Measurements from ENCODE around the gene PACS1.
"Not testable (repeated sequence)": the region's sequence is repeated elsewhere in the genome, so short reads cannot be mapped to it uniquely, and the experiment has no call there.

PACS1 gene

GRCh38 chr11:66264383-66264782, 194.3 kb downstream of the PACS1 start:
- no peak for DNase-seq

DNA sequence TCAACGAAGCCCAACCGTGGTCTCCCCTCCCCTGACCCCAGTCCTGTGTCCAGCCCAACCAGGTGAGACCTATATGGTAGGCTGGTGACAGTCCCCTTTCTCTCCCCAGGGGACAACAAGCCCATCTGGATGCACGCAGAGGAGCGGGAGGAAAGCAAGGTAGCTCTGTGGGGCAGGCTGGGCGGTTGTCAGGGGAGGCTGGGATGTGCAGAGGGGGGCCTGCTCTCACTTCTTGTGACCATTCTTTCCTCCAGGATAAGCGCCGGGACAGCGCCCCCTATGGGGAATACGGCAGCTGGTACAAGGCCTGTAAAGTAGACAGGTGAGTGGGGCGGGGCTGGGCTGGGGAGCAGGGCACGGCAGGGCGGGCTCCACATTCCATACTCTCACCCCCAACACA, 194.8 kb downstream of the PACS1 start:
- DNase-seq: no peak

DNA sequence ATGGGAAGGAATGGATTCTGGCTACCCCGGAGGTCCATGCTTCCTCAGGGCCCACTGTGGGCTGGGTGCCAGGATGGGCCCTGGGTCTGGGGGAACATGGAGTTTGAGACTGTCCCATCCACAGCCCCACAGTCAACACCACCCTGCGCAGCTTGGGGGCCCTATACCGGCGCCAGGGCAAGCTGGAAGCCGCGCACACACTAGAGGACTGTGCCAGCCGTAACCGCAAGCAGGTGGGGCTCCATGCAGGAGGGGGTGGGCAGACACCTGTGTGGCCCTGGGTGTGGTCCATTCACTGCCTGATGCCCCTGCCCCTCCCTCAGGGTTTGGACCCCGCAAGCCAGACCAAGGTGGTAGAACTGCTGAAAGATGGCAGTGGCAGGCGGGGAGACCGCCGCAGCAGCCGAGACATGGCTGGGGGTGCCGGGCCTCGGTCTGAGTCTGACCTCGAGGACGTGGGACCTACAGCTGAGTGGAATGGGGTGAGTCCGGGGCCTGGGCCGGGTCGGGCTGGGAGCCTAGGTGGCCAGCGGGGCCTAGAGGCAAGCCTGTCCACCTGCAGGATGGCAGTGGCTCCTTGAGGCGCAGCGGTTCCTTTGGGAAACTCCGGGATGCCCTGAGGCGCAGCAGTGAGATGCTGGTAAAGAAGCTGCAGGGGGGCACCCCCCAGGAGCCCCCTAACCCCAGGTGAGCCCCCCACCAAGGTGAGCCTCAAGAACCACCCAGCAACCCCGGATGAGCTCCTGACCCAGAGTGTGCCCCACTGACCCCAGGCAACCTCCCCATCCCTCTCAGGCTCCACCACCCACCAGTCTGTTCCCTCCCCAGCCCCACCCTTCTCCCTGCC, 195.7 kb downstream of the PACS1 start:
- no peak for DNase-seq

GRCh38 chr11:66266378-66267038, 196.4 kb downstream of the PACS1 start:
- DNase-seq: no peak

DNA sequence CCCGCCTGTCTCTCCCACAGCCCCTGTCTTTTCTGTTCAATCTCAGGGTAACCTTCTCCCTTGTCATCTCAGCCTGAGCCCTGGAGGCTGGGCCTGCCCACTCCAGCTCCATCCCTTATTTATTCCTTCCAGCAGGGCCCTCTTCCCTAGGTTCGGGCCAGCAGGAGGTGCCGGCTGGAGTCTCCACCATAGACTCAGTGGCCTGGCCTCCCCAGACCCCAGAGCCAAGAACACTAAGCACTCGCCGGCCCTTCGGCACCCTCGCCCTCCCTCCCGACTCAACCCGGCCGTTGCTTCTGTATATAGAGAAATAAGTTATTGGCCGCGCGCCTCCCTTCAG, 196.9 kb downstream of the PACS1 start:
- no peak for DNase-seq

GRCh38 chr11:66267379-66268243, 197.5 kb downstream of the PACS1 start:
- peak; percentile 62 for DNase-seq

DNA sequence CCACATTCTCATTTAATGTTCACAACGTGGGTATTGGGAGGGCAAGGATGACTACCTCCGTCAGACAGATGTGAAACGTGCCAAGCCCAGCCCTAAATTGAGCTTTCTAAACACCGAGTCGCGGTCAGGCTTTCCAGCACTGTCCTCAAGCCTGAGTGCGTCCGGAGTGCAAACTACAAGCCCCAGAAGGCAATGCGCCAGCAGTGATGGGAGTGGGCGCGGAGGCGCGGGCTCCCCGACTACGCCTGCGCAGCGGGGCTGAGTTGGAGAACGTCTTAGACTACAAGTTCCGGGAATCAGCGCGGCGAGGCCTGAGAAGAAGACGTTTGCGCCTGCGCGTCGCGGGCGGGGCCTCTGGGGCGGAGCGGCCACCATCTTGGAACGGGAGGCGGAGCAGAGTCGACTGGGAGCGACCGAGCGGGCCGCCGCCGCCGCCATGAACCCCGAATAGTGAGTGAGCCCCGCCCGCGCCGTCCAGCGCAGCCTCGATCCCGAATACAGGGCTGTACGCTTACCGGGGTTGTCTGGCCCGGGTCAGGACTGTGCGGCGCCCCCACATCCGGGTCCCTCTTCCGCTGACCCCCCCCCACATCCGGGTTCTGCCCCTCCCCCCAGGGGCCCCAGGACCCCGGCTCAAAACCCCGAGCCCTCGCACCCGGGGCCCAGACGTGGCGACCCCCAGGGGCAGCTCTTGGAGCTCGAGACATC, 198.3 kb downstream of the PACS1 start, which contains the start of gene RAB1B:
Gene RAB1B, plus strand, starts transcription at position 396 of the 708 bp plus-strand sequence. Its CDS starts 41 bp downstream, at position 437.
- DNase-seq: peak; percentile 94

- no peak for DNase-seq
Observed at GRCh38 chr11:66268952-66269905, 199.2 kb downstream of the PACS1 start.

GRCh38 chr11:66271816-66272215, 201.7 kb downstream of the PACS1 start:
- DNase-seq: no peak

DNA sequence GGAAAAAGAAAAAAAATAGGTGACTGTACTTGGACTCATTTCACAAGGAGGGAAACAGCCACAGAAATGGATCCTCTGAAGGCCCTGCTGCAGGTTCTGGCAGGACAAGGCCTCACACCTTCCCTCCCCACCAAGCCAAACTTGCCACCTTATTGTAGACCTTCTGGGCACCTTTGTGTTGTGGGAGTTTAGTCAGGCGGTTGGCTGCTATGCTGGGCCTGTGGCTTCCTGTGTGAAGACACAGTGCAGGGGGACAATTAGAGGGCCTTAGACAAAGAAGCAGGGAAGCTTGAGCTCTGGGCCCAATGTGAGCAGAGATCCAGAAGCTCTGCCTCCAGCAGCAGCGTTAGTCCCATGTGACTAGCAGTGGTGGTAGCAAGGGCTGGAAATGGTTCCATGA, 202.5 kb downstream of the PACS1 start:
- no peak for DNase-seq

GRCh38 chr11:66274219-66274618, 204.1 kb downstream of the PACS1 start:
- DNase-seq: no peak

DNA sequence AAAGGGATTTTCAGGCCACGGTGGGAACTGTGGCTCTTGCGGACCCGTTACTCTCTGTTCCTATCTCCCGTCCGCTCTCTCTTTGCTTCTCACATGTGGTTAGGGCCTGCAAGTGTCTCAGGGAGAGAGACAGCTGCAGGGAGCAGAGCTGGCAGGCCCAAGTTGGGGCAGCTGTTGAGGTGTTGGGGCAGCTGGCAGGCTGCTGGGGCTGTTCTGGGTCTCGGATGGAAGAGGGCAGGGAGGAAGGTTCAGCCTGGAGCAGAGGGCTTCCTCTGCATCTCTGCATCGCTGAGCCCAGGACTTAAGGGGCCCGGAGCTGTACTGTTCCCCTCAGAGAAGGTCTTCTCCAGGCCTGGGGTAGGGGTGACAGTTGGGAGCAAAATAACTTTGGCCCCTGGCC, 205.3 kb downstream of the PACS1 start:
- DNase-seq: no peak

- DNase-seq: no peak
Observed at GRCh38 chr11:66275984-66276612, 206.0 kb downstream of the PACS1 start.

GRCh38 chr11:66276619-66277018, 206.5 kb downstream of the PACS1 start:
- not testable (repeated sequence) for DNase-seq

DNA sequence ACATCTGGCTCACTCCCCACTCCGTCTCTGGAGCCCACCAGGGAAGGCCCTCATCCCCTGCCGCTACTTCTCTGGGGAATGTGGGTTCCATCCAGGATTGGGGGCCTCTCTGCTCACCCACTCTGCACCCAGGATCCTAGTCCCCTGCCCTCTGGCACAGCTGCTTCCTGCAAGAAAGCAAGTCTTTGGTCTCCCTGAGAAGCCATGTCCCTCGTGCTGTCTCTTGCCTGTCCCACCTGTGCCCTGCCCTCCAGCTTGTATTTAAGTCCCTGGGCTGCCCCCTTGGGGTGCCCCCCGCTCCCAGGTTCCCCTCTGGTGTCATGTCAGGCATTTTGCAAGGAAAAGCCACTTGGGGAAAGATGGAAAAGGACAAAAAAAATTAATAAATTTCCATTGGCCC, 207.0 kb downstream of the PACS1 start:
- not testable (repeated sequence) for DNase-seq

DNA sequence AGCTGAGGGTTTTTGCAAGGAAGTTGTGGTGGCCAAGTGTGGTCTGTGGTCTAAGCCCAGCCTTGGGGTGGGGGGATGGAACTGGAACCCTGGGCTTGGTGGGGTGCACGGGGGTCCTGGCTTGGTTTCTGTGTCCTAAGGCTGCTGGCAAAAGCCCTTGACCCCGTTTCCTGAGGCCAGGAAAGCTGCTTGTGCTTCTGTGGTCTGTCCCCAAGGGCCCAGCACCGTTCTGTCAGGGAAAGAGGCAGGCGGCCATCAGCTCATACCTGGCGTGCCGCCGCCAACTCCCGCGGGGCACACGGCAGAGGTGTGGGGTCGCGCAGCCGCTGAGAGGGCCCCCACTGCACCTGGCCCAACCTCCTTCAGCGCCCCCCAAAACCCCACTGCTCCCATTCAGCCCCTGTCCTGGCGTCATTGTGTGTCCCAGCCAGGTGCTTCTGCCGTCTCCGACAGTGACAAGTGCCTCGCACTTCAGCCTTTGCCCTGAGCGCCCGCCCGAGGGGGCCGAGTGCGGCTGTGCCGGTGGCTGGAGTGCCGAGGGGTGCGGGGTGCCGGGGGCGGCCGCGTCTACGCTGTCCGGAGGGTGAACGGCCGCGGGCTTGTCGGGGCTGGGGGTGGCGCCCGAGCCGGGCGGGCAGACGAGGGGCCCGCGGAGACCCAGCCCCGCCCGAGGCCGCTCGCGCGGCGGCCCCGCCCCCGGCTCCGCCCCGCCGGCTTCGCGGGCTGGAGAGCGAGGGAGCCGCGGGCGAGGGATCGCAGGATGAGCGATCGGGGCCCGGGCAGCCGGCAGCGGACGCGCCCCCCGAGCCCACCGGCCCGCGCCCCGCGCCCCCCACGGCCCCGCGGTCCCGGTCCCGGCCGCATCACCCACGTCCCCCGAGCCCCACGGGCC, 207.6 kb downstream of the PACS1 start, which contains the start of gene CNIH2:
Gene CNIH2, plus strand, starts transcription at position 705 of the 892 bp plus-strand sequence. CDS start 282 bp downstream, outside the sequence.
- DNase-seq: no peak

DNA sequence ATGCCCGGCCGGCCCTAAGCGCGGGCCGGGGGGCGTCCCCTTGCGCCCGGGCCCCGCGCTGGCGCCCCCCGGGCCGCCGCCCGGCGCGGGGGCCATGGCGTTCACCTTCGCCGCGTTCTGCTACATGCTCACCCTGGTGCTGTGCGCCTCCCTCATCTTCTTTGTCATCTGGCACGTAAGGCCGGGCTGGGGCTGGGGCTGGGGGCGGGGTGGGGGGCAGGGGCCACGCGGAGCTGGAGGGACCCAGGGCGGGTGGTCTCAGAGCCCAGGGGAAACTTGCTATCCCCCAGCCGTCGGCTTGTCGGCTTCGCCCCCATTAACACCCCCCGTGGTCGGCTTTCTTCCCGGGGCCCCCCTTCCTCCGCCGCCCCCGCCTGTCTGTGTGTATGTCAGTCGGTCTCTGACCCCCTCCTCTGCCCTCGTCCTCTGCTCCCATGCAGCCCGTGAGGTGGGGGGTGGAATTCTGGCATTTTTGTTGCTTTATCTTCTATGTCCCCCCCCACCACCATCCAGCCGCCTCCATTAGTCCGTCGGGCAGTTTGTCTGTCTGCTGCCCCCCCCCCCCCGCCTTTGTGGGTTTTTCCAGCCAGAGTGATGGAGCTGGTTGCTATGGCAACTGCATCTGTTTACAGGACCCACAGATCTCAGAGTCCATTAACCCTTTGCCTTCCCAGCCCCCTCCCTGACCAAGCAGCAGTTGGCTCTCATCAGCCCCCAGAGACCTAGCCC, 208.5 kb downstream of the PACS1 start:
- DNase-seq: no peak

GRCh38 chr11:66279092-66279734, 209.1 kb downstream of the PACS1 start:
- DNase-seq: no peak

- no peak for DNase-seq
Observed at GRCh38 chr11:66280428-66280827, 210.4 kb downstream of the PACS1 start.

All from NCI-H510A (cell line).